Measurements from ENCODE around the gene FBXO8. TPM values are rescaled to one million over a fixed set of nuclear protein-coding genes. Genes with fewer than 3 reads are reported as not detected.
"Not testable (repeated sequence)": the region's sequence is repeated elsewhere in the genome, so short reads cannot be mapped to it uniquely, and the experiment has no call there.

FBXO8 gene
- total RNA-seq, 1 experiment from 2014 or later, result 16.7 TPM

- POLR2A ChIA-PET (ENCODE audit: unreplicated experiment), result no interaction called here
- H3K27me3 ChIP-seq (ENCODE audit: insufficient read depth, low read depth), result no peaks in the 10 kb centered on the region
- no peaks in the 10 kb centered on the region for H3K79me2 ChIP-seq (ENCODE audit: low read depth)
- no TSS peak for BruUV-seq (replicated peaks)
- H4K20me1 ChIP-seq (ENCODE audit: insufficient read depth), result no peaks in the 10 kb centered on the region
- H3K4me2 ChIP-seq, result no peak overlapping the region
- TF ChIP-seq EZH2 (IDR thresholded peaks at IDR 0.05; ENCODE audit: low read depth) (no peak), CTCF (conservative IDR thresholded peaks at IDR 0.05) (no peak)
- no peak overlapping the region for H3K4me3 ChIP-seq
- H3K9me2 ChIP-seq (ENCODE audit: insufficient read depth), result no peaks in the 10 kb centered on the region
- H3K4me1 ChIP-seq (replicated peaks; ENCODE audit: insufficient read depth), result no peaks in the 10 kb centered on the region
- H2AFZ ChIP-seq, result no peak overlapping the region
- no peak for DNase-seq
- no peaks in the 10 kb centered on the region for H3F3A ChIP-seq (ENCODE audit: insufficient read depth, low read depth)
- no peak overlapping the region for H3K27ac ChIP-seq
- intact Hi-C loops (cut with micrococcal nuclease; ENCODE audit: unreplicated experiment), result no loop called here
- no peaks in the 10 kb centered on the region for H3K9me3 ChIP-seq (ENCODE audit: insufficient read depth, low read depth)
- CTCF ChIA-PET, result no interaction called here
- H3K36me3 ChIP-seq (ENCODE audit: low read depth), result no peaks in the 10 kb centered on the region
Observed at GRCh38 chr4:174262624-174263444, 20.6 kb downstream of the FBXO8 start.

- BruUV-seq (replicated peaks); H3K36me3 ChIP-seq (ENCODE audit: low read depth); H3K4me1 ChIP-seq (replicated peaks; ENCODE audit: insufficient read depth); H3K9me3 ChIP-seq (ENCODE audit: insufficient read depth, low read depth); H2AFZ ChIP-seq; H4K20me1 ChIP-seq (ENCODE audit: insufficient read depth); CTCF ChIA-PET; POLR2A ChIA-PET (ENCODE audit: unreplicated experiment); H3K27ac ChIP-seq; H3K9me2 ChIP-seq (ENCODE audit: insufficient read depth); H3K4me3 ChIP-seq; H3K27me3 ChIP-seq (ENCODE audit: insufficient read depth, low read depth); H3F3A ChIP-seq (ENCODE audit: insufficient read depth, low read depth); intact Hi-C loops (cut with micrococcal nuclease; ENCODE audit: unreplicated experiment); H3K79me2 ChIP-seq (ENCODE audit: low read depth); DNase-seq; H3K4me2 ChIP-seq: not testable (repeated sequence)
Observed at GRCh38 chr4:174261432-174261831, 22.0 kb downstream of the FBXO8 start.

DNA sequence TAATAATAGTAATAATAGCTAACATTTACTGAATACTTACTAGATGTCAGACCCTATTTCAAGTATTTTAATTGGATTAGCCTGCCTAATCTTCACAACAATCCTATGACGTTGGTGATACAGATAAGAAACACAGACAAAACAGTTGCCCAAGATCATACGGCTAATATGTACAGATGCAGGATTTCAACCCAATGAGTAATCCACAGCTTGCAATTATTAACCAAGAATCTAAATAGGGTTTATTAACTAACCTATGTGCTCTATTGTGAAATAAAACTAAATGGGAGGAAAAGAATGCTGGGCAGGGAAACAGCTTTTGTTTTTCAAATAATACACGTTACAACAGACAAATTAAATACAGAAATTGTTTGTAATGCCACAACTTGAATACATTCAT lies 23.4 kb downstream of the FBXO8 start:
- no TSS peak for BruUV-seq (replicated peaks)
- Histone ChIP-seq H3K79me2 (ENCODE audit: low read depth) (no peaks in the 10 kb centered on the region), H3K4me3 (no peak overlapping the region), H4K20me1 (ENCODE audit: insufficient read depth) (no peaks in the 10 kb centered on the region), H3K36me3 (ENCODE audit: low read depth) (no peaks in the 10 kb centered on the region), H3K9me2 (ENCODE audit: insufficient read depth) (no peaks in the 10 kb centered on the region), H3K4me1 (replicated peaks; ENCODE audit: insufficient read depth) (no peaks in the 10 kb centered on the region), H3K9me3 (ENCODE audit: insufficient read depth, low read depth) (no peaks in the 10 kb centered on the region), H3K27me3 (ENCODE audit: insufficient read depth, low read depth) (no peaks in the 10 kb centered on the region), H3K27ac (no peak overlapping the region), H3F3A (ENCODE audit: insufficient read depth, low read depth) (no peaks in the 10 kb centered on the region), H3K4me2 (no peak overlapping the region), H2AFZ (no peak overlapping the region)
- no peak for DNase-seq
- POLR2A ChIA-PET (ENCODE audit: unreplicated experiment), result no interaction called here
- no peak for TF ChIP-seq EZH2 (IDR thresholded peaks at IDR 0.05; ENCODE audit: low read depth)
- intact Hi-C loops (cut with micrococcal nuclease; ENCODE audit: unreplicated experiment), result no loop called here
- CTCF ChIA-PET, result no interaction called here

DNA sequence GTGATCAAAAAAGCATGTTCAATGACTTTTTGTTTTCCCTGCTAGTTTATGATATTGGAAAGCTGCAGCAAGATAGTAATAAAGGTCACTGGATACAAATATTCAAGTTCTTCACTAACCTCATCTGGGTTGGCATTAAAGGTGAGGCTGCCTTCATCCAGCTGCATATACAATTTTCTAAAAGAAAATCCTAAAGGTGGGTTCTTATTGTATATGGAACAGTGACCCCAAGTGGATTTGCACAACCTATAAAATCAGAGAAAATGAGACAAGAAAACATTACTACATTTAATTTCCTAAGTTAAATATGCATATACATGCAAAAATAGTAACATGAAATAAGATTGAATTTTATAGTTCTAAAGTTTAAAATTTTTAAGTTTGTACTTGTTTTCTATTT lies 23.9 kb downstream of the FBXO8 start:
- no TSS peak for BruUV-seq (replicated peaks)
- no peak overlapping the region for H3K27ac ChIP-seq
- H3K9me3 ChIP-seq (ENCODE audit: insufficient read depth, low read depth), result no peaks in the 10 kb centered on the region
- H3K79me2 ChIP-seq (ENCODE audit: low read depth), result no peaks in the 10 kb centered on the region
- no peak for TF ChIP-seq EZH2 (IDR thresholded peaks at IDR 0.05; ENCODE audit: low read depth)
- no peak for TF ChIP-seq CTCF (conservative IDR thresholded peaks at IDR 0.05)
- no peaks in the 10 kb centered on the region for H3K36me3 ChIP-seq (ENCODE audit: low read depth)
- no peaks in the 10 kb centered on the region for H3K27me3 ChIP-seq (ENCODE audit: insufficient read depth, low read depth)
- no peaks in the 10 kb centered on the region for H3K9me2 ChIP-seq (ENCODE audit: insufficient read depth)
- DNase-seq, result no peak
- no peak overlapping the region for H3K4me3 ChIP-seq
- H3K4me2 ChIP-seq, result no peak overlapping the region
- intact Hi-C loops (cut with micrococcal nuclease; ENCODE audit: unreplicated experiment), result no loop called here
- H4K20me1 ChIP-seq (ENCODE audit: insufficient read depth), result no peaks in the 10 kb centered on the region
- ChIA-PET CTCF (no interaction called here), POLR2A (ENCODE audit: unreplicated experiment) (no interaction called here)
- H3F3A ChIP-seq (ENCODE audit: insufficient read depth, low read depth), result no peaks in the 10 kb centered on the region
- H3K4me1 ChIP-seq (replicated peaks; ENCODE audit: insufficient read depth), result no peaks in the 10 kb centered on the region
- H2AFZ ChIP-seq, result no peak overlapping the region
